Measurements from ENCODE around the gene RIN2.

The RIN2 gene

DNA sequence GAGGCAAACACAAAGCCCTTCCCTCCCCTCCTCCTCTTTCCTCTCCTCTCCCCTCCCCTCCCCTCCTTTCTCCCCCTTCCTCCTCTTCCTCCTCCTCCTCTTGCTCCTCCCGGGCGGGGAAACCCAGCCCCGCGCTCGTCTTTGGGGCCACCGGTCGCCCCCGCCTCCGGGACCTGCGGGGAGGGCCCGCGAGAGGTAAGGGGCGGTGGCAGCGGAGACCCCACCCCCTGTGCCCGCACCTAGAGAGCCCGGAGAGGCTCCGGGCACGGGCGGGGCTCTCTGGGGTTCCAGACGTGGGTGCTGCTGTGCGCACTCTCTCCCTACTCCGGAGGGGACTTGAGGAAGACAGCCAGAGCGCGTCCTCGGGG lies at the start of gene RIN2:
Gene RIN2 (plus strand): TSS at position 126 of the 368 bp plus-strand sequence. CDS start 131,344 bp downstream, outside the sequence.
- no peak within 1 kb of the TSS for H3K27ac Mint-ChIP-seq
- no peak within 1 kb of the TSS for H3K4me3 Mint-ChIP-seq
- H3K9me3 Mint-ChIP-seq (ENCODE audit: low read depth) = no peaks in the 10 kb centered on the region
- no peaks in the 10 kb centered on the region for H3K36me3 Mint-ChIP-seq
- peaks cover 17% of the 10 kb centered on the region for H3K27me3 Mint-ChIP-seq
- H3K4me1 Mint-ChIP-seq (ENCODE audit: low read depth) = peaks cover 3% of the 10 kb centered on the region

DNA sequence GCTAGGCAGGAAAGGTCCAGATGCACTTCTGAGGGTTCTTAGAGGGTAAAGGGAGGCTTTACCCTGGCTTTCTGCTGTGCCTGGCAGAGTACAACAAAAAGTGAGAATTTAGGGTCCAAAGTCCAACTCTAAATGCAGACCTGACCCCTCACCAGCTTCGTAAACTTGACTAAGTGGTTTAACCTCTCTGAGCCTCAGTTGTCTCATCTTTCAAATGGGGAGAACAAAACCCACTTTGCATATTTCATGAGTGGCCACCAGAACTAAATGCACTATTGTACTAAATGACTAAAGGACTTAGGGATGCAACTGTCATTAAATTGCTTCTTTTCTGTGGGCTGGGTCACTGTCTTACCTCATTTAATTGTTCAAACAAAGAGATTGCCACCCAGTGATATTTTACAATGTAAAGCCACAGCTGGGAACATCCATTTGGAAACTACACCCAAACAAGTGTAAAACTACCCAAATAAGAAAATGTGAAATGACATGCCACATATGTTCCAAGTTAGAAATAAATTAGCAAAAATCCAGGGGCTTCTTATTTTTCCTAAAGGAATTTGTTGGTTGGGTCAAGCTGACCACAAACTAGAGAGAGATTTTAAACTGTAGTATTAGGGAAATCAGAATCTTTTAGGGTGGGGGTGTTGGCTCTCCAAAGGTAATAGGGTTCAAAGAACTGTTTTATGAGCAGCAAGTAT lies 48.3 kb upstream of the RIN2 start:
- Mint-ChIP-seq H3K4me1 (ENCODE audit: low read depth) (no peaks in the 10 kb centered on the region), H3K4me3 (no peak overlapping the region), H3K9me3 (ENCODE audit: low read depth) (no peaks in the 10 kb centered on the region), H3K36me3 (no peaks in the 10 kb centered on the region), H3K27me3 (no peaks in the 10 kb centered on the region), H3K27ac (no peak overlapping the region)

GRCh38 chr20:19710336-19711120 lies 47.5 kb upstream of the RIN2 start:
- no peaks in the 10 kb centered on the region for H3K27me3 Mint-ChIP-seq
- H3K36me3 Mint-ChIP-seq = no peaks in the 10 kb centered on the region
- H3K9me3 Mint-ChIP-seq (ENCODE audit: low read depth) = no peaks in the 10 kb centered on the region
- no peak overlapping the region for H3K27ac Mint-ChIP-seq
- H3K4me1 Mint-ChIP-seq (ENCODE audit: low read depth) = no peaks in the 10 kb centered on the region
- no peak overlapping the region for H3K4me3 Mint-ChIP-seq

DNA sequence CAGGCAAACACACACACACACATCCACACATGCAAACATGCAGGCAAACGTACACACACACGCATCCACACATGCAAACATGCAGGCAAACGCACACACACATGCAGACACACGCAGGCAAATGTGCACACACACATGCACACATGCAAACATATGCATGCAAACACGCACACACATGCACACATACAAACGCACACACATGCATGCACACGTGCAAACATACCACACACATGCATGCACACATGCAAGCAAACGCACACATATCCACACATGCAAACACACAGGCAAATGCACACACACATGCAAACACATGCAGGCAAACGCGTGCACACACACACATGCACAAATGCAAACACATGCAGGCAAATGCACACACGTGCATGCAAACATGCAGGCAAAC lies 46.9 kb upstream of the RIN2 start:
- H3K4me1 Mint-ChIP-seq (ENCODE audit: low read depth) = no peaks in the 10 kb centered on the region
- H3K27ac Mint-ChIP-seq = no peak overlapping the region
- H3K36me3 Mint-ChIP-seq = no peaks in the 10 kb centered on the region
- H3K4me3 Mint-ChIP-seq = no peak overlapping the region
- H3K27me3 Mint-ChIP-seq = no peaks in the 10 kb centered on the region
- H3K9me3 Mint-ChIP-seq (ENCODE audit: low read depth) = no peaks in the 10 kb centered on the region

GRCh38 chr20:19712721-19713260 lies 45.3 kb upstream of the RIN2 start:
- H3K9me3 Mint-ChIP-seq (ENCODE audit: low read depth) = no peaks in the 10 kb centered on the region
- H3K4me1 Mint-ChIP-seq (ENCODE audit: low read depth) = no peaks in the 10 kb centered on the region
- H3K4me3 Mint-ChIP-seq = no peak overlapping the region
- H3K27ac Mint-ChIP-seq = no peak overlapping the region
- H3K36me3 Mint-ChIP-seq = peaks cover 2% of the 10 kb centered on the region
- H3K27me3 Mint-ChIP-seq = no peaks in the 10 kb centered on the region

- peaks cover 2% of the 10 kb centered on the region for H3K36me3 Mint-ChIP-seq
- H3K4me3 Mint-ChIP-seq = no peak overlapping the region
- H3K9me3 Mint-ChIP-seq (ENCODE audit: low read depth) = no peaks in the 10 kb centered on the region
- no peaks in the 10 kb centered on the region for H3K4me1 Mint-ChIP-seq (ENCODE audit: low read depth)
- no peaks in the 10 kb centered on the region for H3K27me3 Mint-ChIP-seq
- H3K27ac Mint-ChIP-seq = no peak overlapping the region
These were observed 44.1 kb upstream of the RIN2 start for GRCh38 chr20:19713822-19714578.

DNA sequence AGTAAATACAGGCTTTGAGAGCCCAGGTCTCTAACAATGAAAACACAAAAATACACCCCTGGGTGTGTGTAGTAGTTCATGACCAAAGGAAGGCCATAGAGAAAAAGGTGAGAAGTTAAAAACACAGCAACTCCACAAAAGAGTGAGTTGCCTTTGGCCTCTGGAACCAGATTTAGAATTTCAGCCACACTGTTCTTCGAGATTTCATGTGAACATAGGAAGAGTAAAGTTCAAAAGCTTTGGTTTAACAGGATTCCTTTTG lies 43.5 kb upstream of the RIN2 start:
- Mint-ChIP-seq H3K27ac (no peak overlapping the region), H3K4me1 (ENCODE audit: low read depth) (no peaks in the 10 kb centered on the region), H3K36me3 (peaks cover 2% of the 10 kb centered on the region), H3K9me3 (ENCODE audit: low read depth) (no peaks in the 10 kb centered on the region), H3K27me3 (no peaks in the 10 kb centered on the region), H3K4me3 (no peak overlapping the region)

- Mint-ChIP-seq H3K27ac (no peak overlapping the region), H3K27me3 (no peaks in the 10 kb centered on the region), H3K36me3 (peaks cover 2% of the 10 kb centered on the region), H3K9me3 (ENCODE audit: low read depth) (no peaks in the 10 kb centered on the region), H3K4me3 (no peak overlapping the region), H3K4me1 (ENCODE audit: low read depth) (no peaks in the 10 kb centered on the region)
These were observed 42.1 kb upstream of the RIN2 start for GRCh38 chr20:19715986-19716385.

- no peaks in the 10 kb centered on the region for H3K4me1 Mint-ChIP-seq (ENCODE audit: low read depth)
- H3K9me3 Mint-ChIP-seq (ENCODE audit: low read depth) = no peaks in the 10 kb centered on the region
- no peak overlapping the region for H3K4me3 Mint-ChIP-seq
- H3K27me3 Mint-ChIP-seq = no peaks in the 10 kb centered on the region
- no peak overlapping the region for H3K27ac Mint-ChIP-seq
- peaks cover 2% of the 10 kb centered on the region for H3K36me3 Mint-ChIP-seq
These were observed 39.2 kb upstream of the RIN2 start for GRCh38 chr20:19718880-19719279.

- Mint-ChIP-seq H3K27ac (no peak overlapping the region), H3K4me3 (no peak overlapping the region), H3K27me3 (no peaks in the 10 kb centered on the region), H3K9me3 (ENCODE audit: low read depth) (no peaks in the 10 kb centered on the region), H3K36me3 (peaks cover 2% of the 10 kb centered on the region), H3K4me1 (ENCODE audit: low read depth) (no peaks in the 10 kb centered on the region)
These were observed 37.1 kb upstream of the RIN2 start for GRCh38 chr20:19720991-19721390.

- Mint-ChIP-seq H3K36me3 (no peaks in the 10 kb centered on the region), H3K27me3 (no peaks in the 10 kb centered on the region), H3K4me3 (no peak overlapping the region), H3K4me1 (ENCODE audit: low read depth) (no peaks in the 10 kb centered on the region), H3K27ac (no peak overlapping the region), H3K9me3 (ENCODE audit: low read depth) (no peaks in the 10 kb centered on the region)
These were observed 35.0 kb upstream of the RIN2 start for GRCh38 chr20:19723051-19723450.

DNA sequence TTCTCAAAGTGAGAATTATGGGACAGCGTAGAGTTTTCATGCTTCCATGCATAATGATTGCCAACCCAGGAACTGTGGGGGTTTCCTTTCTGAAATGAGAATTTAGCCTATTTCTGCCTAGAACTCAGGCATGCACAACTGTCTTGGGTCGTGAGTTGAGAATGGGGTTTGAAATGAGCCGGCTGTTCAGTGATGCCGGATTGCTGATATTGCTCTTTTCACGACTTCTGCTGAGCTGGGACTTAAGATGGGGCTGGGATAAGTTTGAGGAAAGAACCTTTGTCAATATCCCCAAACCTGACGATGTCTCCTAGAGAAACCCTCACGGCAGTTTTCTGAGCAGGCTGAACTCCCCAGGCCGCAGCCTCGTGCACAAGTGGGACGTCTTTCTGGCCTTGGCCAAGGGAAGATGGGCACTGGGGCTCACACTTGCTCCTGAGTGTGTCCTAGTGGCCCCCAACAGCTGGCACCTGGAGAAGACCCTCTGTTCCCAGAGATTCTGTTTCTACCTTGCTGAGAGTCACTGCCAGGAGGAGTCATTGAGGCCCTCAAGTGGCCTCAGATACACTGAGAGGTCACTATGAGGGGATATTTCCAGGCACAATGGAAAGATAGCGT lies 34.1 kb upstream of the RIN2 start:
- Mint-ChIP-seq H3K4me3 (no peak overlapping the region), H3K27ac (no peak overlapping the region), H3K27me3 (no peaks in the 10 kb centered on the region), H3K9me3 (ENCODE audit: low read depth) (no peaks in the 10 kb centered on the region), H3K36me3 (no peaks in the 10 kb centered on the region), H3K4me1 (ENCODE audit: low read depth) (no peaks in the 10 kb centered on the region)

DNA sequence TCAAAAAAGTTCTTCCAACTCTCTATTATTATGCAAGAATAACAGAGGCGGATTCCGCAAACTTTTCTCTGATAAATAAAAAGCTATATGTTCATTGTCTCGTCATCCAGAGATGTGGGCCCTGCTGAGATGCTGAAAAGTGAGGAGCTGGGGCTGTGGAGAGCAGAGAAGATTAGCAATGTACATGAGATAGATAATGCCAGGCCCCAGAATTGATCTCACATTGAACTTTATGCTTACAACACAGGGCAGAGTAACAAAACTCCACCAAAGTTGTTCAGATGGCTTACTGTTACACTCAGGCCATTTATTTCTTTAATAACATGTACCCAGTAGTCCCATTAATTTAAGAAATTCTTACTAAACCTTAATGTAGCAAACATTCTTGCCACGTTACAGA lies 32.7 kb upstream of the RIN2 start:
- no peaks in the 10 kb centered on the region for H3K36me3 Mint-ChIP-seq
- H3K4me3 Mint-ChIP-seq = no peak overlapping the region
- no peaks in the 10 kb centered on the region for H3K27me3 Mint-ChIP-seq
- H3K9me3 Mint-ChIP-seq (ENCODE audit: low read depth) = no peaks in the 10 kb centered on the region
- H3K4me1 Mint-ChIP-seq (ENCODE audit: low read depth) = no peaks in the 10 kb centered on the region
- H3K27ac Mint-ChIP-seq = no peak overlapping the region

- H3K27ac Mint-ChIP-seq = no peak overlapping the region
- no peaks in the 10 kb centered on the region for H3K36me3 Mint-ChIP-seq
- no peaks in the 10 kb centered on the region for H3K9me3 Mint-ChIP-seq (ENCODE audit: low read depth)
- no peaks in the 10 kb centered on the region for H3K4me1 Mint-ChIP-seq (ENCODE audit: low read depth)
- no peaks in the 10 kb centered on the region for H3K27me3 Mint-ChIP-seq
- no peak overlapping the region for H3K4me3 Mint-ChIP-seq
These were observed 32.1 kb upstream of the RIN2 start for GRCh38 chr20:19725814-19726525.

Measured in activated naive CD8-positive, alpha-beta T cell (primary cell).